Measurements from ENCODE around the gene PMM2. TPM values are rescaled to one million over a fixed set of nuclear protein-coding genes. Genes with fewer than 3 reads are reported as not detected.
A peak's percentile ranks its signal among the peaks of the same experiment; 100 is the strongest.

PMM2 gene
- total RNA-seq, 4 donors from 2014 or later = 26.2 to 114 (median 58.5) TPM

DNA sequence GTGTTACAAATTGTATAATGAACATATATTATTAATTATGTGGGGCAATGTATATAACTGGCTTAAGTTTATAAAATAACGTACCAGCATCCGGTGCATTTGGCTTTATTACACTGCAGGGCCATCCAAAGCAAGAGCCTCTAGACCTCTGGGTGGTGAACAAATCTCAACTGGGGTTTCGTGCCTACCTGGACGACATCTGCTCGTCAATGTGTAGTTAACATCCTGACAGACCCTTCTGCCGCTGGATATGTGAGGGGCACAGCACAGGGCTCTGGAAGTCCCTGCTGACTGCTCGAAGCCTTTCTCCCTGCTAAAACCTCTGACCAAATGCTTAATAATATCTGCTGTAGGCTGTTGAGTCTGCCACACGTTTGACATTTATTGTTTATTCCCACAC is 2.5 kb upstream of the PMM2 start:
- TF ChIP-seq POLR2A (IDR thresholded peaks at IDR 0.05) (no peak), EP300 (IDR thresholded peaks at IDR 0.05; ENCODE audit: low read depth) (no peak), POLR2AphosphoS5 (IDR thresholded peaks at IDR 0.05) (no peak)
- TF ChIP-seq, protein P1, sequence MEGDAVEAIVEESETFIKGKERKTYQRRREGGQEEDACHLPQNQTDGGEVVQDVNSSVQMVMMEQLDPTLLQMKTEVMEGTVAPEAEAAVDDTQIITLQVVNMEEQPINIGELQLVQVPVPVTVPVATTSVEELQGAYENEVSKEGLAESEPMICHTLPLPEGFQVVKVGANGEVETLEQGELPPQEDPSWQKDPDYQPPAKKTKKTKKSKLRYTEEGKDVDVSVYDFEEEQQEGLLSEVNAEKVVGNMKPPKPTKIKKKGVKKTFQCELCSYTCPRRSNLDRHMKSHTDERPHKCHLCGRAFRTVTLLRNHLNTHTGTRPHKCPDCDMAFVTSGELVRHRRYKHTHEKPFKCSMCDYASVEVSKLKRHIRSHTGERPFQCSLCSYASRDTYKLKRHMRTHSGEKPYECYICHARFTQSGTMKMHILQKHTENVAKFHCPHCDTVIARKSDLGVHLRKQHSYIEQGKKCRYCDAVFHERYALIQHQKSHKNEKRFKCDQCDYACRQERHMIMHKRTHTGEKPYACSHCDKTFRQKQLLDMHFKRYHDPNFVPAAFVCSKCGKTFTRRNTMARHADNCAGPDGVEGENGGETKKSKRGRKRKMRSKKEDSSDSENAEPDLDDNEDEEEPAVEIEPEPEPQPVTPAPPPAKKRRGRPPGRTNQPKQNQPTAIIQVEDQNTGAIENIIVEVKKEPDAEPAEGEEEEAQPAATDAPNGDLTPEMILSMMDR (IDR thresholded peaks at IDR 0.05) = no peak
- in situ Hi-C loops (cut with MboI; ENCODE audit: low pct_ligation_motif_present in 1 of 4, low pct_unique_long_range_greater_than_20kb in 1 of 4, low sequenced_read_pairs in 3 of 4) = loop anchor here in 2 of 4 donors (10.0 to 25.0 kb wide), 2 partner anchors 120 to 233 kb away; partner anchors contain the start of gene ABAT (in 1 of the 2)
- intact Hi-C loops (cut with DNase I; ENCODE audit: low total_unique reads) = loop anchor here (5.0 kb wide), 1 partner anchor 77 kb away; no protein-coding TSS in a partner anchor

DNA sequence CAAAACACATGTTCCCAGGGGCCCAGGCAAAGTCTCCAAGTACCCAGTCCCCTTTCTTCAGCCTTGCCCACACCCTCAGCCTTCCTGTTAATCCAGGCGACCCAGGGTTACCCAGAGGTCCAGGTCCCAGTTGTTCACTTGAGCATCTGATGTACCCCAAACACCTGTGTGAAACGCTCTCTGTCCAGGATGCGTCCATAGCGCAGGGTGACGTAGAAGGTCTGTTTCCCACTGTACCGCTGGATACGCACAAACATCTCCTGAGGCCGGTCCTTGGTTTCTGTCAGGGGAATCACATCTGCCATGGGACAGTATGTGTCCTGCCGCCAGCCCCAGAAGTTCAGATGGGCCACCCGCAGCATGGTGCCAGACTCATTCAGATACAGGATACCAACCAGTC is 1.8 kb upstream of the PMM2 start:
- DNase-seq = no peak
- no peaks in the 10 kb centered on the region for H3K27me3 ChIP-seq
- 93% methylated on average over 10 of the region's 10 CpGs; no CpG with 5 or more reads in 1 of the 2 donors for WGBS, 2 donors (ENCODE audit: low coverage in 1 of 2)
- no peaks in the 10 kb centered on the region for H3K9me3 ChIP-seq
- TF ChIP-seq POLR2AphosphoS5 (IDR thresholded peaks at IDR 0.05) (no peak), POLR2A (IDR thresholded peaks at IDR 0.05) (no peak), EP300 (IDR thresholded peaks at IDR 0.05; ENCODE audit: low read depth) (no peak)
- TF ChIP-seq, protein P1 (IDR thresholded peaks at IDR 0.05) = no peak
- intact Hi-C loops (cut with DNase I; ENCODE audit: low total_unique reads) (loop anchor here (5.0 kb wide), 1 partner anchor 76 kb away; no protein-coding TSS in a partner anchor), in situ Hi-C loops (cut with MboI; ENCODE audit: low pct_ligation_motif_present in 1 of 4, low pct_unique_long_range_greater_than_20kb in 1 of 4, low sequenced_read_pairs in 3 of 4) (loop anchor here in 2 of 4 donors (10.0 to 25.0 kb wide), 2 partner anchors 121 to 234 kb away; partner anchors contain the start of gene ABAT (in 1 of the 2))
- H3K36me3 ChIP-seq = no peaks in the 10 kb centered on the region
- H3K4me3 ChIP-seq = no peak overlapping the region
- peaks cover 16 to 38% (median 32%) of the 10 kb centered on the region in 4 donors for H3K4me1 ChIP-seq
- H3K27ac ChIP-seq = no peak overlapping the region

More for the DNA sequence above, 2.5 kb upstream of the PMM2 start:
- Histone ChIP-seq H3K9me3 (no peaks in the 10 kb centered on the region), H3K27ac (no peak overlapping the region), H3K36me3 (no peaks in the 10 kb centered on the region), H3K4me1 (peaks cover 14 to 31% (median 28%) of the 10 kb centered on the region in 4 donors), H3K4me3 (no peak overlapping the region), H3K27me3 (no peaks in the 10 kb centered on the region)
- no peak for DNase-seq
- WGBS, 2 donors (ENCODE audit: low coverage in 1 of 2) = 74 to 88% methylated on average over 3 to 8 of the region's 8 CpGs

DNA sequence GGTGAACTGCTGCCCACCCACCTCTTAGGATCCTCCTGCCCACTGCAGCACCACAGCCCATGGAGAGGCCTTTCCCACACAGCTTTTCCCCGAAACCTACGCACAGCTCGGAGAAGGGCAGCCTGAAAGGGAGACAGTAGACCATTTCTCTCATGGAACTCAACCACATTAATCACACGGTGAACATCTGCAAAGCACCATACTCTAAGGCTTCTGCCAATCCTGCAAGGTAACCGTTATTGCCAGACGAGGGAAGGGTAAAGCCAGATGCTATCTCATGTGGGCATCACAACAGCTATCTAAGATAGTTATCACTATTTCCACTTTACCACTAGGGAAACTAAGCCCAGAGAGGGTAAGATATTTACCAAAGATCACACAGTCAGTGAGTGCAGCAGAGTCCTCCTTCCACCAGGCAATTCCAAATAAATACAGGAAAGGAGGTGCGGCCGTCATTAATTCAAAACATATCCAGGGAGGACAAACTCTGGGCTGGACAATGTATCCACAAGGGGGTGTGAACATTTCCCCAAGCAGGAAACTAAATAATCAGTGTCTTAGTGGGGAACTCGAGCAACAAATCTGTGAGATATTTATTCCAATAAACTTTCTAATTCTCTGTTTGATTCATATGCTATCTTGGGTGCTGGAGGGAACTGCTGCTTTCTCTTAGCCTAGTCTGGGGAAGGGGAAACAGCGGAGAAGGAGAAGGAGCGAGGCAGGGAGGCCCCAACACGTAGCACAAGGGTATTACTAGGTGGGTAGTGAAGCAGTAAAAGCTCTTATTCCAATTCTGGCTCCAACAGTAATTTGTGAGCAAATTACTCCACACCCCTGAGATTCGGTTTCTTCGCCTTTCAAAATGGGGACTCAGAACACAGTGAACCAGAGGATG is 923 bp upstream of the PMM2 start:
- Histone ChIP-seq H3K27me3 (no peaks in the 10 kb centered on the region), H3K4me1 (peaks cover 21 to 47% (median 40%) of the 10 kb centered on the region in 4 donors), H3K9me3 (no peaks in the 10 kb centered on the region), H3K27ac (peak overlapping the region; percentile 86 to 92 (median 90)), H3K36me3 (no peaks in the 10 kb centered on the region), H3K4me3 (peak overlapping the region; percentile 72 to 91 (median 84))
- TF ChIP-seq POLR2AphosphoS5 (IDR thresholded peaks at IDR 0.05) = no peak
- no peak for TF ChIP-seq EP300 (IDR thresholded peaks at IDR 0.05; ENCODE audit: low read depth)
- no peak for DNase-seq
- WGBS, 2 donors (ENCODE audit: low coverage in 1 of 2) = 26 to 35% methylated on average over 8 to 14 of the region's 14 CpGs
- in situ Hi-C loops (cut with MboI; ENCODE audit: low pct_ligation_motif_present in 1 of 4, low pct_unique_long_range_greater_than_20kb in 1 of 4, low sequenced_read_pairs in 3 of 4) = loop anchor here in 2 of 4 donors (10.0 to 25.0 kb wide), 2 partner anchors 122 to 234 kb away; partner anchors contain the start of gene ABAT (in 1 of the 2)
- intact Hi-C loops (cut with DNase I; ENCODE audit: low total_unique reads) = loop anchor here (5.0 kb wide), 1 partner anchor 76 kb away; no protein-coding TSS in a partner anchor

DNA sequence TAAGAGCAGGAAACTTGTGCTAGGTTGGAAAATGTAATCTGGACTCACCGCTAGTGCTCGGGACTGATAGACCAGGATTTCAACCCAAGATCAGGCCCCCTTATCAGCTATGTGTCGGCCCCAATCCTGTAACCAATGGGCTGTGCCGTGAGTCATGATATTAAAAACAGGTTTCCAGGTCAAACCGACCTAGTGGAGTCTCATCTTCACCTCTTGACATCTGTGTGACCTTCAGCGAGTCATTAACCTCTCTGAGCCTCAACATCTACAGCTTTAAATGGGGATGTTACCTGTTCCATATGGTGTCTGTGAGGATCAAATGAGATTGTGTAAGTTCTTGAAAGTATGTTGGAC is 512 bp downstream of the PMM2 start:
- in situ Hi-C loops (cut with MboI; ENCODE audit: low pct_ligation_motif_present in 1 of 4, low pct_unique_long_range_greater_than_20kb in 1 of 4, low sequenced_read_pairs in 3 of 4) (loop anchor here in 2 of 4 donors (10.0 to 25.0 kb wide), 2 partner anchors 123 to 236 kb away; partner anchors contain the start of gene ABAT (in 1 of the 2)), intact Hi-C loops (cut with DNase I; ENCODE audit: low total_unique reads) (loop anchor here (5.0 kb wide), 1 partner anchor 74 kb away; no protein-coding TSS in a partner anchor)
- no peak for DNase-seq

More for the DNA sequence above, 512 bp downstream of the PMM2 start:
- no peaks in the 10 kb centered on the region for H3K9me3 ChIP-seq
- H3K4me3 ChIP-seq = peak overlapping the region; percentile 72 to 91 (median 84)
- peak overlapping the region; percentile 86 to 92 (median 90) for H3K27ac ChIP-seq
- WGBS, 2 donors (ENCODE audit: low coverage in 1 of 2) = 2 to 3% methylated on average over 4 to 6 of the region's 6 CpGs
- no peaks in the 10 kb centered on the region for H3K27me3 ChIP-seq
- TF ChIP-seq, protein P1 (IDR thresholded peaks at IDR 0.05) = no peak
- TF ChIP-seq POLR2AphosphoS5 (IDR thresholded peaks at IDR 0.05) (no peak), EP300 (IDR thresholded peaks at IDR 0.05; ENCODE audit: low read depth) (no peak), POLR2A (IDR thresholded peaks at IDR 0.05) (no peak)
- peaks cover 21 to 47% (median 42%) of the 10 kb centered on the region in 4 donors for H3K4me1 ChIP-seq
- peaks cover 0 to 13% (median 6%) of the 10 kb centered on the region in 4 donors for H3K36me3 ChIP-seq

All from transverse colon (tissue), 4 donors.